HPDE6-E6E7 (cell line): Measurements from ENCODE around the gene CCDC85B.
"Not testable (repeated sequence)": the region's sequence is repeated elsewhere in the genome, so short reads cannot be mapped to it uniquely, and the experiment has no call there.

ENCODE experiments used
- DNase-seq: peaks from one replicate; pipeline ENCODE4 v3.0.0; 2011; ENCODE audit warnings: missing footprints; ENCODE audit errors: extremely low spot score

Gene CCDC85B

GRCh38 chr11:65890324-65891218 is at the start of gene CCDC85B:
CCDC85B (plus strand) TSS chr11:65890673; CDS start chr11:65890784, 111 bp downstream.
- peak; percentile 81 for DNase-seq

GRCh38 chr11:65842144-65842543 is 48.3 kb upstream of the CCDC85B start:
- no peak for DNase-seq

GRCh38 chr11:65843811-65844210 is 46.7 kb upstream of the CCDC85B start:
- DNase-seq = no peak

GRCh38 chr11:65844231-65844872 is 46.1 kb upstream of the CCDC85B start:
- DNase-seq = no peak

- DNase-seq = no peak
Measured at GRCh38 chr11:65847746-65848145, 42.7 kb upstream of the CCDC85B start.

DNA sequence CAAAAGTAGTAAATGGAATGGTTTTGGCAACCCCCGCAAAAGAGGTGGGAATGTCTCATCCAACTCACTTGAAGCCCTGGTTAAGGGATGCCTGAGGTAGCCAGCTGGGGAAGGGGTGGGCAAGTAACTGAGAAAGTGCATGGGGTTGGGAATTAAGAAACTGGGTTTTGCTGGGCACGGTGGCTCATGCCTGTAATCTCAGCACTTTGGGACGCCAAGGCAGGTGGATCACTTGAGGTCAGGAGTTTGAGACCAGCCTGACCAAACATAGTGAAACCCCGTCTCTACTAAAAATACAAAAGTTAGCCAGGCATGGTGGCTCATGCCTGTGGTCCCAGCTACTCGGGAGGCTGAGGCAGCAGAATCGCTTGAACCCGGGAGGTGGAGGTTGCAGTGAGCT is 41.8 kb upstream of the CCDC85B start:
- not testable (repeated sequence) for DNase-seq

DNA sequence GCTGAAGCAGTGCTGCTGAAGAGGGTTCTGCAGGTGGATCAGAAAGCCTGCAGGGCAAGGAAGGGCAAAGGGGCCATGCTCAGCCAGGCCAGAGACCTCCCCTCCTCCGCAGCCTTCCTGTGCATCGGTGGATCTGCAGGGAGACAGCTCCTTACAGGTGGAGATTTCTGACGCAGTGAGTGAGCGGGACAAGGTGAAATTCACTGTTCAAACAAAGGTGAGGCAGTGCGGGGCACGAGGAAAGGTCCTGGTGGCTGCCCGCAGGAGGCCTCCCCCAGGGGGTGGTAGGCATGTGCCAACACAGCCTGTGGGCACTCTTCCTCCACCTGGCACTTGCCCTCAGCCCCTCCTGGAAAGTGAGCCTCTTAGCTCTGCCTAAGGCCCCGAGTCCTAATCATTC is 41.1 kb upstream of the CCDC85B start:
- no peak for DNase-seq

DNA sequence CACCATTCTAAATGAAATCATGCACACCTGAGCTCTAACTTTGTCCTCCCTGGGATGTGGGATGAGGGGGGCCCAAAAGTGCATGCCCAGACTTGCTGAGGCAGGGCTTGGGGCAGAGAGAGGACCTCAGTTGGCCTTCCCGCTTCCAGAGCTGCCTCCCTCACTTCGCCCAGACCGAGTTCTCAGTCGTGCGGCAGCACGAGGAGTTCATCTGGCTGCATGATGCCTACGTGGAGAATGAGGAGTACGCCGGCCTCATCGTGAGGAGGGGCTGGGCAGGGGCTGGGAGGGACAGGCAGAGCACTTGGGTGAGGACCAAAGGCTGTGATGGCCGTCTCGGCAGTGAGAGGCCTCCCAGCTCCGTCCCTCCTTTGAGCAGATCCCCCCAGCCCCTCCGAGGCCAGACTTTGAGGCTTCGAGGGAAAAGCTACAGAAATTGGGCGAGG is 40.7 kb upstream of the CCDC85B start:
- DNase-seq = no peak

DNA sequence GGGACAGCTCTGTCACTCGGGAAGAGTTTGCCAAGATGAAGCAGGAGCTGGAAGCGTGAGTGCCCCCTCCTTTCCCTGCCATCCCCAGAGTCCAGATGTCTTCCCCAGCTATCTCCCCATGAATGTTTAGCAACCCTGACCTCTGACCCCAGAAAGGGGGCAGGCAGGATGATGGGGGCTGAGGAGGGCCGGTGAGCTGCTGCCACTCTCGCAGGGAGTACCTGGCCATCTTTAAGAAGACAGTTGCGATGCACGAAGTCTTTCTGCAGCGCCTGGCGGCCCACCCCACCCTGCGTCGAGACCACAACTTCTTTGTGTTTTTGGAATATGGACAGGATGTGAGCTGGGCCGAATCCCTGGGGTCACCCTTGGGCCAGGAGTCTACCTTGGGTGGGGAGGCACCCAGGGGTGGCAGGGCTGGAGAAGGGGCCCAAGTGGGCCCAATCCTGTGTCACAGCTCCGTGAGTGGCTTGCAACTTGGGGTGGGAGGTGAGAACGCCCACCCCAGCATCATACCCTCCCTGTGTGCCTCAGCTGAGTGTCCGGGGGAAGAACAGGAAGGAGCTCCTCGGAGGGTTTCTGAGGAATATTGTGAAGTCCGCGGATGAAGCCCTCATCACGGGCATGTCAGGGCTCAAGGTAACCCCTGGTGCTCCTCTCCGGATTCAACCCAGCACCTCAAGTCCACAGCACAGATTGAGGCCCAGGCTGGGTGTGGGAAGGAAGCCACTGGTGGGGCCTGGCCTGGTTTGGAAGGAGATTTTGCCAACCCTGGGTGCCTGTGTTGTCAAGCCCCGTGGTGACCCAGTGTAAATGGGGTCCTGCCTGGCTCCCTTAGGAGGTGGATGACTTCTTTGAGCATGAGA is 40.0 kb upstream of the CCDC85B start:
- no peak for DNase-seq

GRCh38 chr11:65851083-65851579 is 39.3 kb upstream of the CCDC85B start:
- no peak for DNase-seq

DNA sequence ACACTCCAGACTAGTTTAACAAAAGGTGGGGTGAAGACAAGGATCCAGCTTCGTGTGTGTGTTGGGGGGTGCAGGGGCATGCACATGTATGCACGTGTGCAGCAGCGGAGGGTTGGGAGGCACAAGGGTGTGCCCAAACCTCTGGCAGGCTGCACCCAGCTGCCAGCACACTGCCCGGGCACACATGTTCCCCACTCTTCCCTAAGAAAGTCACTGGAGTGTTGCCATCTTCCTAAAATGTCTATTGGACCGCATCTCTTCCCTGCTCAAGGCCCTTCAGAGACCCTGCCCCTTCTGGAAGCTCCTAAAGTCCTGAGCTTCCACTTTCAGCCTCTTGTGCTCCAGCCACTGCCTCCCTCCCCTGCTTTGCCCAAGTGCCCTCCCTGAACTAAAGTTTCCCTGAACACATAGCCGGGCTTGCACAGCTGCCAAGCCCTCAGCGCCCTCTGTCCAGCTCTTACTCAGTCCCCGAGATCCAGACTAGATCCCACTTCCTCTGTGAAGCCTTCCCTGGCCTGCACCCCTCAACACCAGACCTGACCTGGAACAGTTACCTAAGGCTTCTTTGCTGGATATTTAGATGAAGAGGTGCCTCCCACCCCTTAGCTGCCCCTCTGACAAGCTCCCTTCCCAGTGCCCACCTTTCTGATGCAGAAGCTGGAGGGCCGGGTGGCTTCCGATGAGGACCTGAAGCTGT is 38.5 kb upstream of the CCDC85B start:
- no peak for DNase-seq

DNA sequence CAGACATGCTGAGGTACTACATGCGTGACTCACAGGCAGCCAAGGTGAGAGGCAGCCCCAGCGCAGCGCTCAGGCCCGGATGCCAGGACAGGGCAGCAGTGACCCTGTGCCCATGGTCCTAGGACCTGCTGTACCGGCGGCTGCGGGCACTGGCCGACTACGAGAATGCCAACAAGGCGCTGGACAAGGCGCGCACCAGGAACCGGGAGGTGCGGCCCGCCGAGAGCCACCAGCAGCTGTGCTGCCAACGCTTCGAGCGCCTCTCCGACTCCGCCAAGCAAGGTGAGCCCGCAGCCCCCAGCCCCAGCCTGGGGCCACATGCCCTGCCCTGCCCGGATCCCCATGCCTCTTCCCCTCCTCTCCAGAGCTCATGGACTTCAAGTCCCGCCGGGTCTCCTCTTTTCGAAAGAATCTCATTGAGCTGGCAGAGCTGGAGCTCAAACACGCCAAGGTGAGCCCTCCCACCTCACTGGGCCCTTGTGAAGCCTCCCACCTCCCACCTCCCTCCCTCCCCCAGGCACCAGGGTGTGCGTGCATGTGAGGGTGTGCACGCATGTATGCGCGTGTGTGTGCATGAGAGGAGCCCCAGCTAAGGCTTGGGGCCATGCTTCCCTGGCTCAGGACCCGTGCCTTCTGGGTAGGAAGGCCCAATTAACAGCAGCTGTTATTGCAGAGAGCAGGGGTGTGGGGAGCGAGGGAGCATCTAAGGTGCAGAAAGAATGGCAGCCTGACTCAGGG is 37.8 kb upstream of the CCDC85B start:
- no peak for DNase-seq

- no peak for DNase-seq
Measured at GRCh38 chr11:65853246-65853979, 37.1 kb upstream of the CCDC85B start.

DNA sequence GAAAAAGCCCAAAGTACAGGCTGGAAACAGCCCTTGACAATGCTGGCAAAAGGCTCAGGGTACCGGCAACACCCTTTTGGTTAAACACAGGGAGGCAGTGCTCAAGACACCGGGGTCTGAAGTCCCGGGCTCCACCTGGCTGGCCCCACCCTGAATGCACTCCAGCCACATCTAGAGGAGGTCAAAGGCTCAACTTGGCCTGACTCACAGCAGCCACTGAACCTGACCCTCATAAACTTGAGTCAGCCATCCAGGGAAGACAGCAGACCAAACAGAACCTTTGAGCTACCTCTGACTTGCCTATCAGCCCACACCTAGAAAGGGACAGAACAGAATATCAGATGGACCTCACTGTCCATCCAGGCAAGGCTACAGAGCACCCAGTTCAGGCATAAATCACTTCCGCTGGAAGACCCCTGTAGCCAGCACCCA is 36.3 kb upstream of the CCDC85B start:
- no peak for DNase-seq

DNA sequence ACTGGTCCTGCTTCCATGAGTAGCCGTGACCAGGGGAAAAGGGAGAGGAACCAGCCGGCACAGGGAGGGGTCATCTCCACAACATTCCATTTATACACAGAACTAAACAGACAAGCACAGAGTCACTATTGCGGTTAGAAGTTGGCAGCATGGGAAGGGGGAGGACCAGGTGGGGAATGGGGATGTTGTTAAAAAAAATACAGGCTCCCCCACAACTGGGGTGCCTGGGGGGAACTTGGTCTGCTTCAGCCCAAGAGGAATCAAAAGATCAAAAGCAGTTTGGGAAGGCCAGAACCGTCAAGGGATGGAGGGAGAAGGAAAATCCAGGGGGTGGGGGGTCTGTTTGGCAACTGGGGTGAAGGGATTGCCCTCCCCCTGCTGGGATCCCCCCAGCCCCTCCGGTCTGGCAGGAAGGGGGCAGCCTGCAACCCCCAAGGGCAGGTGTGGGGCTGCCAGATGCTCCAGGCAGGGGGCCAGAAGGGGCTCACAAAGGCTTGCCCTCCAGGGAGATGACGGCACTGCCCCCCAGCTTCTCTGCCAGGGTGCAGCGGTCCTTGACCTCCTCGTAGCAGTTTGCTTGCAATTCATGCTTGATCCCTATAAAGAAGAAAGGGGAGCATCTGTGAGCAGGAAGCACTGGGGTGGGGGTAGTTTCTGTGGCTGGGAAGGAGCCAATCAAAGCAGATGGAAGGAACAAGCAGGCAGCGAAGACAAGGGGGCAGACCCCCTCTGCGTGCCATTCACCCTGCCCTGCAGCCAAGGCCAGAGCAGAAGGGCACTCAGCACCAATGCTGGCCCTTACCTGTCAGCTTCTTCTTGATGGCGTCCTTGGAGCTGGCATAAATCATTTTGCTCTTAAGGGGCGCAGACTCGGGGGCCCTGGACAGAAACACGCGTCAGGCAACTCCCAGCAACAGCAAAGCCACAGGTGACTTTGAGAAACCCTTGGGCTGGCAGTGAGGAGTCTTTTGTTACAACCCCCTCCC is 35.3 kb upstream of the CCDC85B start:
- no peak for DNase-seq

DNA sequence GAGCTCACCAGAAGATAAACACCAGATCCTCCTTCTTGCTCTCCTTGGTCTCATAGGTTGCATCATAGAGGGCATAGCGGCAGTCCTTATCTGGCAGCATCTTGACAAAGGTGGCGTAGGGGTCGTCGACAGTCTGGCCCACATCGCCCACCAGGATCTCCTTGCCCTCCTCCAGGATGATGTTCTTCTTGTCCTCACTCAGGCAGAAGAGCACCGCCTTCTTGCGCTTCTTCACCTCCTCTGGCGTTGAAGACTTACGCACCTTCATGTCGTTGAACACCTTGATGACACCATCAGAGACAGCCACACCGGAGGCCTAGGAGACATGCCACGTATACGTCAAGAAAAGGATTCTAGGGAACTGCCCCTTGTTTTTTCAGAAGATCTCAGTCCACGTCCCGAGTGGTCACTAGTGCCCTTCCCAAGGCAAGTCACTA is 34.5 kb upstream of the CCDC85B start:
- DNase-seq = no peak

DNA sequence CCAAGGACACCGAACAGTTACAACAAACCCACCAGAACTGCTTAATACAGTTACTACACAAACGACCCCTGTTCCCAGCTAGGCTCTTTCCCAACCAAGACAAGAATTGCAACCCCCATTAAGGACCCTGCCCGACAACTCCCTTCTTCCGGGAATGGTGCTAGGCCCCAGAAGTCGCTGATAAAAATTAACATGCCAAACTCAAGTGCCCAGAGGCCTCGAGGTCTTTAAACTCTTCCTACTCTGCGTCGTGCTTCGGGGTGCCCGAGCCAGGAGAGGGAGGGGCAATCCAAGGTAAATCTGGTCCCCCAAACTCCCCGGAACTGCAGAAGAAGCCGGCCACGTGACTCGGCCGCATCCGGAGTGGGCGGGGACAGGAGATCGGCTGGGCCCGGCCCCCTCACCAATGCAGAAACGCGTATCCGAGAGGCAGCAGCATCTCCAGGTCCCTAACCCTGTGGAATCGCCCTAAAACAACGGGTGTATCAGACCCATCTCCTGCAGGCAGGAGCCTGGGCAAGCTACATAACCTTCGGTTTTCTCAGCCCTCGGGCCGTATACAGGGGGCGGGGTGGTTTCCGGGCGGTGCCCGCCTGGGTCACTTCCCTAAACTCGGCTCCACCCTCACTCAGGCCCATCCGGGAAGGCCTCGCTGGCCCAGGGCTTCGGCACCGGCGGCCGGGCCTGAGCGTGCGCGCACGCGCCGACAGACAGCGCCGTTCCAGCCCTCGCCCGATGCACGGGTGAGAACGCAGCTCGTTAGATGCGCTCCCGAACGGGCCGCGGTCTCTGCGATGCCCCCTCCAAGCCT is 33.6 kb upstream of the CCDC85B start:
- no peak for DNase-seq

GRCh38 chr11:65857500-65857852 is 33.0 kb upstream of the CCDC85B start:
- DNase-seq = no peak
